ENCODE results near the gene LCLAT1. TPM values are rescaled to one million over a fixed set of nuclear protein-coding genes. Genes with fewer than 3 reads are reported as not detected.

The LCLAT1 gene
- polyA plus RNA-seq, 1 of the 3 experiments (the other 2 are of a cell fraction) = 6.9 TPM

DNA sequence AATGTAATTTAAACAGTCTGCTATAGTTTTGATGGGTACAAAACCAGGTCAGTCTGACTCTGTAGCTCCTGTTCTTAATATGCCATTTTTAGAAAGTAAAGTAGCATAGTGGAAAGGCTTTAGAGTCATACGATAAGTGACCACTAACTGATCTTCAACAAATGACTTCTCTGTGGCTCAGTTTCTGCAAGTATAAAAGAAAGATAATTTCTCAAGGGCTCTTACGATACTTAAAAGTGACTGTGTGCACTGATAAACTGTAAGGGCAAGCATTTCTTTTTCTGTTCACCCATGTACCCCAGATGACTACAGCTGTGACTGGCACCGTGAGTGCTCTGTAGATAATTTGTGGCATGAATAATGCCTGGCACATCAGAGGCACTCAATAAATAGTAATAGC, 178.7 kb downstream of the LCLAT1 start:
- no peaks in the 10 kb centered on the region for H4K20me1 ChIP-seq (ENCODE audit: insufficient read depth)
- no peak for TF ChIP-seq SMC3 (IDR thresholded peaks at IDR 0.05; ENCODE audit: low read depth, low read length)
- TF ChIP-seq TAF1 (IDR thresholded peaks at IDR 0.05; ENCODE audit: borderline replicate concordance, low read depth, low read length) = no peak
- no peak for TF ChIP-seq TCF12 (IDR thresholded peaks at IDR 0.05)
- no peak for TF ChIP-seq GATA2 (CRISPR knock-in tag; IDR thresholded peaks at IDR 0.05)
- TF ChIP-seq, protein P1, sequence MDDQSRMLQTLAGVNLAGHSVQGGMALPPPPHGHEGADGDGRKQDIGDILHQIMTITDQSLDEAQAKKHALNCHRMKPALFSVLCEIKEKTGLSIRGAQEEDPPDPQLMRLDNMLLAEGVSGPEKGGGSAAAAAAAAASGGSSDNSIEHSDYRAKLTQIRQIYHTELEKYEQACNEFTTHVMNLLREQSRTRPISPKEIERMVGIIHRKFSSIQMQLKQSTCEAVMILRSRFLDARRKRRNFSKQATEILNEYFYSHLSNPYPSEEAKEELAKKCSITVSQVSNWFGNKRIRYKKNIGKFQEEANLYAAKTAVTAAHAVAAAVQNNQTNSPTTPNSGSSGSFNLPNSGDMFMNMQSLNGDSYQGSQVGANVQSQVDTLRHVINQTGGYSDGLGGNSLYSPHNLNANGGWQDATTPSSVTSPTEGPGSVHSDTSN (IDR thresholded peaks at IDR 0.05) = no peak
- no peaks in the 10 kb centered on the region for H3K79me2 ChIP-seq (ENCODE audit: insufficient read depth)
- no peaks in the 10 kb centered on the region for H3K9me3 ChIP-seq
- H3F3A ChIP-seq (replicated peaks; ENCODE audit: insufficient read depth) = no peaks in the 10 kb centered on the region
- ChIA-PET CTCF (interaction anchor here (1.1 kb wide), 1 partner anchor 387 kb away, joined by 4 read pairs; no protein-coding TSS in a partner anchor), POLR2A (no interaction called here)
- no peaks in the 10 kb centered on the region for H3K27me3 ChIP-seq (ENCODE audit: insufficient read depth)
- DNase-seq = no peak
- H3K27ac ChIP-seq (ENCODE audit: low read depth in 2 of 2, low read length in 1 of 2) = no peak overlapping the region
- H3K4me1 ChIP-seq (ENCODE audit: control insufficient read depth in 1 of 2, insufficient read depth in 2 of 2, low read depth in 1 of 2, low read length in 1 of 2) = no peaks in the 10 kb centered on the region
- H3K4me3 ChIP-seq (ENCODE audit: low read depth in 2 of 2, low read length in 1 of 2) = no peak overlapping the region
- H2AFZ ChIP-seq (ENCODE audit: low read depth) = no peak overlapping the region
- H3K9me2 ChIP-seq = no peaks in the 10 kb centered on the region
- H3K4me2 ChIP-seq = no peak overlapping the region
- WGBS (ENCODE audit: low lambda C conversion rate) = 93% methylated on average over 3 of the region's 3 CpGs
- no peak overlapping the region for H3K9ac ChIP-seq
- no peaks in the 10 kb centered on the region for H3K36me3 ChIP-seq (replicated peaks in 1 of 2; ENCODE audit: control insufficient read depth in 1 of 2, insufficient read depth in 2 of 2, low read length in 1 of 2)

DNA sequence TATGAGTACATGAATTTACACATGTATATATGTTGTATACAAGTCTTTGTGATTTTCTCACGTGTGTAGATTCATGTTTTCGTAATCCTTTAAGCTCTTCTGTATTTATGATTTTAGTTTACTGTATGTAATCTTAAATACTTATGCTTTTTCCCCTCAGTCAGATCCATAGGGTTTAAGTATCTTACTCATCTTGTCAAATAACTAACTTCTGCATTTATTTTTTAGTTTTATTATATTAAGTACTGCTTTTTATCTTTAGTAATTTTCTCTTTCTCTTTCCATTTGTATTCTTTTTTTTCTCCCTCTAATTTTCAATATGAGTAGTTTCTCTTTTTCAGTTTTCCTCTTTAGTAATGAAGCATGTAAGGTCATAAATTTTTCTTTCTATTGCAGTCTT, 179.4 kb downstream of the LCLAT1 start:
- no peaks in the 10 kb centered on the region for H4K20me1 ChIP-seq (ENCODE audit: insufficient read depth)
- H3K27me3 ChIP-seq (ENCODE audit: insufficient read depth) = no peaks in the 10 kb centered on the region
- no peak overlapping the region for H3K9ac ChIP-seq
- ChIA-PET CTCF (no interaction called here), POLR2A (no interaction called here)
- no peak overlapping the region for H2AFZ ChIP-seq (ENCODE audit: low read depth)
- DNase-seq = no peak
- H3K4me3 ChIP-seq (ENCODE audit: low read depth in 2 of 2, low read length in 1 of 2) = no peak overlapping the region
- H3K9me2 ChIP-seq = no peaks in the 10 kb centered on the region
- WGBS (ENCODE audit: low lambda C conversion rate) = 96% methylated on average over 2 of the region's 2 CpGs
- H3K4me2 ChIP-seq = no peak overlapping the region
- H3F3A ChIP-seq (replicated peaks; ENCODE audit: insufficient read depth) = no peaks in the 10 kb centered on the region
- H3K79me2 ChIP-seq (ENCODE audit: insufficient read depth) = no peaks in the 10 kb centered on the region
- TF ChIP-seq RXRA (IDR thresholded peaks at IDR 0.05; ENCODE audit: borderline replicate concordance, low read depth) (no peak), SIN3A (IDR thresholded peaks at IDR 0.05; ENCODE audit: borderline replicate concordance, low read depth, low read length) (no peak), POLR2AphosphoS5 (IDR thresholded peaks at IDR 0.05; ENCODE audit: low read depth, low read length) (no peak), NFIC (IDR thresholded peaks at IDR 0.05; ENCODE audit: borderline replicate concordance) (no peak)
- TF ChIP-seq, protein P2, sequence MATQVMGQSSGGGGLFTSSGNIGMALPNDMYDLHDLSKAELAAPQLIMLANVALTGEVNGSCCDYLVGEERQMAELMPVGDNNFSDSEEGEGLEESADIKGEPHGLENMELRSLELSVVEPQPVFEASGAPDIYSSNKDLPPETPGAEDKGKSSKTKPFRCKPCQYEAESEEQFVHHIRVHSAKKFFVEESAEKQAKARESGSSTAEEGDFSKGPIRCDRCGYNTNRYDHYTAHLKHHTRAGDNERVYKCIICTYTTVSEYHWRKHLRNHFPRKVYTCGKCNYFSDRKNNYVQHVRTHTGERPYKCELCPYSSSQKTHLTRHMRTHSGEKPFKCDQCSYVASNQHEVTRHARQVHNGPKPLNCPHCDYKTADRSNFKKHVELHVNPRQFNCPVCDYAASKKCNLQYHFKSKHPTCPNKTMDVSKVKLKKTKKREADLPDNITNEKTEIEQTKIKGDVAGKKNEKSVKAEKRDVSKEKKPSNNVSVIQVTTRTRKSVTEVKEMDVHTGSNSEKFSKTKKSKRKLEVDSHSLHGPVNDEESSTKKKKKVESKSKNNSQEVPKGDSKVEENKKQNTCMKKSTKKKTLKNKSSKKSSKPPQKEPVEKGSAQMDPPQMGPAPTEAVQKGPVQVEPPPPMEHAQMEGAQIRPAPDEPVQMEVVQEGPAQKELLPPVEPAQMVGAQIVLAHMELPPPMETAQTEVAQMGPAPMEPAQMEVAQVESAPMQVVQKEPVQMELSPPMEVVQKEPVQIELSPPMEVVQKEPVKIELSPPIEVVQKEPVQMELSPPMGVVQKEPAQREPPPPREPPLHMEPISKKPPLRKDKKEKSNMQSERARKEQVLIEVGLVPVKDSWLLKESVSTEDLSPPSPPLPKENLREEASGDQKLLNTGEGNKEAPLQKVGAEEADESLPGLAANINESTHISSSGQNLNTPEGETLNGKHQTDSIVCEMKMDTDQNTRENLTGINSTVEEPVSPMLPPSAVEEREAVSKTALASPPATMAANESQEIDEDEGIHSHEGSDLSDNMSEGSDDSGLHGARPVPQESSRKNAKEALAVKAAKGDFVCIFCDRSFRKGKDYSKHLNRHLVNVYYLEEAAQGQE (IDR thresholded peaks at IDR 0.05; ENCODE audit: low read depth, low read length) = no peak
- TF ChIP-seq, protein P3, sequence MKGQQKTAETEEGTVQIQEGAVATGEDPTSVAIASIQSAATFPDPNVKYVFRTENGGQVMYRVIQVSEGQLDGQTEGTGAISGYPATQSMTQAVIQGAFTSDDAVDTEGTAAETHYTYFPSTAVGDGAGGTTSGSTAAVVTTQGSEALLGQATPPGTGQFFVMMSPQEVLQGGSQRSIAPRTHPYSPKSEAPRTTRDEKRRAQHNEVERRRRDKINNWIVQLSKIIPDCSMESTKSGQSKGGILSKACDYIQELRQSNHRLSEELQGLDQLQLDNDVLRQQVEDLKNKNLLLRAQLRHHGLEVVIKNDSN (IDR thresholded peaks at IDR 0.05; ENCODE audit: borderline replicate concordance, low read depth) = no peak
- no peaks in the 10 kb centered on the region for H3K9me3 ChIP-seq
- H3K27ac ChIP-seq (ENCODE audit: low read depth in 2 of 2, low read length in 1 of 2) = no peak overlapping the region
- H3K4me1 ChIP-seq (ENCODE audit: control insufficient read depth in 1 of 2, insufficient read depth in 2 of 2, low read depth in 1 of 2, low read length in 1 of 2) = no peaks in the 10 kb centered on the region
- no peaks in the 10 kb centered on the region for H3K36me3 ChIP-seq (replicated peaks in 1 of 2; ENCODE audit: control insufficient read depth in 1 of 2, insufficient read depth in 2 of 2, low read length in 1 of 2)
